HEK293 (cell line): Measurements from ENCODE around the gene HAUS6.
A peak's percentile ranks its signal among the peaks of the same experiment; 100 is the strongest.

Experiments used
- CTCF ChIA-PET: fragments of 350-600 bp; formaldehyde crosslinking; extraction: SDS; loops from one replicate; lab custom pipeline; 2021; ENCODE audit warnings: antibody characterized with exemption; lab: Yijun Ruan, JAX
- POLR2A ChIA-PET: fragments of 300-600 bp; formaldehyde crosslinking; extraction: SDS; loops from one replicate; lab custom pipeline; 2020; ENCODE audit warnings: antibody characterized with exemption, inconsistent platforms; lab: Yijun Ruan, JAX
- H3K27ac ChIP-seq: fragments of 200-500 bp; sonication (Bioruptor generic); 2 replicates; pipeline ENCODE4 v1.5.1; 2014; ENCODE audit warnings: low read depth, low read length, control low read depth, inconsistent platforms; ENCODE audit errors: extremely low read depth
- H3K36me3 ChIP-seq, 2 experiments: fragments of 200-500 bp in 1 of 2; sonication (Bioruptor generic) in 1 of 2; 1 replicate in 1 of 2; 2 replicates in 1 of 2; pipeline ENCODE4 v1.5.1; 2014 to 2017; ENCODE audit warnings: inconsistent platforms in 2 of 2, low read length in 2 of 2; ENCODE audit not compliant: control insufficient read depth in 2 of 2, insufficient read depth in 1 of 2
- H3K4me1 ChIP-seq: fragments of 200-500 bp; sonication (Bioruptor generic); 2 replicates; pipeline ENCODE4 v1.5.1; 2014; ENCODE audit warnings: mild to moderate bottlenecking, low read length, inconsistent platforms; ENCODE audit not compliant: control insufficient read depth, insufficient read depth
- H3K4me3 ChIP-seq: 2 replicates; pipeline ENCODE4 v1.5.1; 2011; ENCODE audit warnings: low read depth, mild to moderate bottlenecking, control low read depth, low read length, moderate library complexity
- H3K9me3 ChIP-seq: fragments of 200-500 bp; sonication (Bioruptor generic); 2 replicates; pipeline ENCODE4 v1.5.1; 2014; ENCODE audit warnings: low read depth, low read length, inconsistent platforms; ENCODE audit not compliant: control insufficient read depth, insufficient read depth
- OSR2 ChIP-seq: fragments of 450-650 bp; formaldehyde crosslinking; IDR thresholded peaks from 2 replicates; pipeline ENCODE4 v1.5.1; 2016; ENCODE audit warnings: missing biosample characterization, missing genetic modification characterization
- ZNF211 ChIP-seq: fragments of 450-650 bp; formaldehyde crosslinking; IDR thresholded peaks from 2 replicates; pipeline ENCODE4 v1.5.1; 2016; ENCODE audit warnings: low read depth, missing biosample characterization, missing genetic modification characterization
- ZNF324 ChIP-seq: fragments of 450-650 bp; formaldehyde crosslinking; IDR thresholded peaks from 2 replicates; pipeline ENCODE4 v1.5.1; 2016; ENCODE audit warnings: missing biosample characterization, missing genetic modification characterization
- ZNF37A ChIP-seq: fragments of 450-650 bp; IDR thresholded peaks from 2 replicates; pipeline ENCODE4 v1.5.1; 2018; ENCODE audit warnings: missing biosample characterization, missing genetic modification characterization
- ZNF473 ChIP-seq: fragments of 450-650 bp; formaldehyde crosslinking; IDR thresholded peaks from 2 replicates; pipeline ENCODE4 v1.5.1; 2017; ENCODE audit warnings: missing biosample characterization, missing genetic modification characterization
- ZNF600 ChIP-seq: fragments of 450-650 bp; formaldehyde crosslinking; IDR thresholded peaks from 2 replicates; pipeline ENCODE4 v1.5.1; 2016; ENCODE audit warnings: missing biosample characterization, missing genetic modification characterization
- ZSCAN16 ChIP-seq: fragments of 450-650 bp; formaldehyde crosslinking; IDR thresholded peaks from 2 replicates; pipeline ENCODE4 v1.5.1; 2016; ENCODE audit warnings: missing biosample characterization, missing genetic modification characterization
- TF ChIP-seq, protein P1 (sequence below): fragments of 450-650 bp; formaldehyde crosslinking; conservative IDR thresholded peaks from 2 replicates; pipeline ENCODE4 v1.5.1; 2016; ENCODE audit warnings: low read depth, missing biosample characterization, missing genetic modification characterization
- TF ChIP-seq, protein P2 (sequence below): fragments of 450-650 bp; formaldehyde crosslinking; IDR thresholded peaks from 2 replicates; pipeline ENCODE4 v1.5.1; 2016; ENCODE audit warnings: missing biosample characterization, missing genetic modification characterization
- TF ChIP-seq, protein P3 (sequence below): fragments of 450-650 bp; formaldehyde crosslinking; IDR thresholded peaks from 2 replicates; pipeline ENCODE4 v1.5.1; 2017; ENCODE audit warnings: missing biosample characterization, mild to moderate bottlenecking, missing genetic modification characterization, moderate library complexity
- TF ChIP-seq, protein P4 (sequence below): fragments of 450-650 bp; formaldehyde crosslinking; IDR thresholded peaks from 2 replicates; pipeline ENCODE4 v1.5.1; 2016; ENCODE audit warnings: missing biosample characterization, missing genetic modification characterization, low read depth
- TF ChIP-seq, protein P5 (sequence below): fragments of 450-650 bp; formaldehyde crosslinking; IDR thresholded peaks from 2 replicates; pipeline ENCODE4 v1.5.1; 2017; ENCODE audit warnings: missing biosample characterization, missing genetic modification characterization
- TF ChIP-seq, protein P6 (sequence below): fragments of 450-650 bp; formaldehyde crosslinking; IDR thresholded peaks from 2 replicates; pipeline ENCODE4 v1.5.1; 2017; ENCODE audit warnings: missing biosample characterization, missing genetic modification characterization

HAUS6 gene

DNA sequence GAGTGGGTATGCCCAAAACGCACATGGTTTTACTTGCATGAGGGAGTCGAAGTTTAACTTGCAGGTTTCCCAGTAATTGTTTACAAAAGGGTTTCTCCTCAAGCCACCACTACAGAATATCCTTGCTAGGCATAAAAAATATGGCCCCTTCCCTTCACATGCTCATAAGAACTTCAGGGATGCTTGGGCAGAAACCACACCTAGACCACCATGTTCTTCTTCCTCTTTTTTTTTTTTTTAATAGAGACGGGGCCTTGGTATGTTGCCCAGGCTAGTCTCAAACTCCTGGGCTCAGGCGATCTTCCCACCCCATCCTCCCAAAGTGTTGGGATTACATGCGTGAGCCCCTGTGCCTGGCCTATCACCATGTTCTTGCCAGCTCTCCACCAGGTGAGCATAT, 43.2 kb upstream of the HAUS6 start (continued):
- TF ChIP-seq, protein P1, sequence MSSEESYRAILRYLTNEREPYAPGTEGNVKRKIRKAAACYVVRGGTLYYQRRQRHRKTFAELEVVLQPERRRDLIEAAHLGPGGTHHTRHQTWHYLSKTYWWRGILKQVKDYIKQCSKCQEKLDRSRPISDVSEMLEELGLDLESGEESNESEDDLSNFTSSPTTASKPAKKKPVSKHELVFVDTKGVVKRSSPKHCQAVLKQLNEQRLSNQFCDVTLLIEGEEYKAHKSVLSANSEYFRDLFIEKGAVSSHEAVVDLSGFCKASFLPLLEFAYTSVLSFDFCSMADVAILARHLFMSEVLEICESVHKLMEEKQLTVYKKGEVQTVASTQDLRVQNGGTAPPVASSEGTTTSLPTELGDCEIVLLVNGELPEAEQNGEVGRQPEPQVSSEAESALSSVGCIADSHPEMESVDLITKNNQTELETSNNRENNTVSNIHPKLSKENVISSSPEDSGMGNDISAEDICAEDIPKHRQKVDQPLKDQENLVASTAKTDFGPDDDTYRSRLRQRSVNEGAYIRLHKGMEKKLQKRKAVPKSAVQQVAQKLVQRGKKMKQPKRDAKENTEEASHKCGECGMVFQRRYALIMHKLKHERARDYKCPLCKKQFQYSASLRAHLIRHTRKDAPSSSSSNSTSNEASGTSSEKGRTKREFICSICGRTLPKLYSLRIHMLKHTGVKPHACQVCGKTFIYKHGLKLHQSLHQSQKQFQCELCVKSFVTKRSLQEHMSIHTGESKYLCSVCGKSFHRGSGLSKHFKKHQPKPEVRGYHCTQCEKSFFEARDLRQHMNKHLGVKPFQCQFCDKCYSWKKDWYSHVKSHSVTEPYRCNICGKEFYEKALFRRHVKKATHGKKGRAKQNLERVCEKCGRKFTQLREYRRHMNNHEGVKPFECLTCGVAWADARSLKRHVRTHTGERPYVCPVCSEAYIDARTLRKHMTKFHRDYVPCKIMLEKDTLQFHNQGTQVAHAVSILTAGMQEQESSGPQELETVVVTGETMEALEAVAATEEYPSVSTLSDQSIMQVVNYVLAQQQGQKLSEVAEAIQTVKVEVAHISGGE (tag by site-specific recombination) = no peak
- TF ChIP-seq ZSCAN16 (tag by site-specific recombination) = no peak
- TF ChIP-seq ZNF324 (tag by site-specific recombination) = no peak

DNA sequence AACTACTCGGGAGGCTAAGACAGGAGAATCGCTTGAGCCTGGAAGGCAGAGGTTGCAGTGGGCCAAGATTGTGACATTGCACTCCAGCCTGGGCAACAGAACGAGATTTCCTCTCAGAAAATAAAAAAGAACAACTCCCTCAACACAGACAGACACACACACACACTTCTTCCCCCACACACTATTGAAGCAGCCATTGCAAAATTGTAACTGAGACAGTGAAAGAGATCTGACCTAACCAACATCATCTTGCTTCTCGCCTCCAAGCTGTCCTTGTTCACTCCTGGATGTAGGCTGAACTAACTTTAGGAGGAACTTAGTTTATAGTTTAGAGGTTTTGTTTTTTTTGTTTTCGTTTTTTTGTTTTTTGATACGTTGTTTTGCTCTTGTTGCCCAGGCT, 37.6 kb upstream of the HAUS6 start:
- POLR2A ChIA-PET = interaction anchor here (0.6 kb wide), 1 partner anchor 100 kb away, joined by 3 read pairs; no protein-coding TSS in a partner anchor
- no peaks in the 10 kb centered on the region for H3K9me3 ChIP-seq
- H3K27ac ChIP-seq = no peak overlapping the region
- no peak for TF ChIP-seq ZNF37A
- TF ChIP-seq, protein P2, sequence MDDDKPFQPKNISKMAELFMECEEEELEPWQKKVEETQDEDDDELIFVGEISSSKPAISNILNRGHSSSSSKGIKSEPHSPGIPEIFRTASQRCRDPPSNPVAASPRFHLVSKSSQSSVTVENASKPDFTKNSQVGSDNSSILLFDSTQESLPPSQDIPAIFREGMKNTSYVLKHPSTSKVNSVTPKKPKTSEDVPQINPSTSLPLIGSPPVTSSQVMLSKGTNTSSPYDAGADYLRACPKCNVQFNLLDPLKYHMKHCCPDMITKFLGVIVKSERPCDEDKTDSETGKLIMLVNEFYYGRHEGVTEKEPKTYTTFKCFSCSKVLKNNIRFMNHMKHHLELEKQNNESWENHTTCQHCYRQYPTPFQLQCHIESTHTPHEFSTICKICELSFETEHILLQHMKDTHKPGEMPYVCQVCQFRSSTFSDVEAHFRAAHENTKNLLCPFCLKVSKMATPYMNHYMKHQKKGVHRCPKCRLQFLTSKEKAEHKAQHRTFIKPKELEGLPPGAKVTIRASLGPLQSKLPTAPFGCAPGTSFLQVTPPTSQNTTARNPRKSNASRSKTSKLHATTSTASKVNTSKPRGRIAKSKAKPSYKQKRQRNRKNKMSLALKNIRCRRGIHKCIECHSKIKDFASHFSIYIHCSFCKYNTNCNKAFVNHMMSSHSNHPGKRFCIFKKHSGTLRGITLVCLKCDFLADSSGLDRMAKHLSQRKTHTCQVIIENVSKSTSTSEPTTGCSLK (tag by site-specific recombination) = no peak
- TF ChIP-seq, protein P3, sequence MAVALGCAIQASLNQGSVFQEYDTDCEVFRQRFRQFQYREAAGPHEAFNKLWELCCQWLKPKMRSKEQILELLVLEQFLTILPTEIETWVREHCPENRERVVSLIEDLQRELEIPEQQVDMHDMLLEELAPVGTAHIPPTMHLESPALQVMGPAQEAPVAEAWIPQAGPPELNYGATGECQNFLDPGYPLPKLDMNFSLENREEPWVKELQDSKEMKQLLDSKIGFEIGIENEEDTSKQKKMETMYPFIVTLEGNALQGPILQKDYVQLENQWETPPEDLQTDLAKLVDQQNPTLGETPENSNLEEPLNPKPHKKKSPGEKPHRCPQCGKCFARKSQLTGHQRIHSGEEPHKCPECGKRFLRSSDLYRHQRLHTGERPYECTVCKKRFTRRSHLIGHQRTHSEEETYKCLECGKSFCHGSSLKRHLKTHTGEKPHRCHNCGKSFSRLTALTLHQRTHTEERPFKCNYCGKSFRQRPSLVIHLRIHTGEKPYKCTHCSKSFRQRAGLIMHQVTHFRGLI (tag by site-specific recombination) = no peak
- TF ChIP-seq ZNF473 (tag by site-specific recombination) = no peak
- TF ChIP-seq ZNF600 (tag by site-specific recombination) = no peak
- TF ChIP-seq, protein P4, sequence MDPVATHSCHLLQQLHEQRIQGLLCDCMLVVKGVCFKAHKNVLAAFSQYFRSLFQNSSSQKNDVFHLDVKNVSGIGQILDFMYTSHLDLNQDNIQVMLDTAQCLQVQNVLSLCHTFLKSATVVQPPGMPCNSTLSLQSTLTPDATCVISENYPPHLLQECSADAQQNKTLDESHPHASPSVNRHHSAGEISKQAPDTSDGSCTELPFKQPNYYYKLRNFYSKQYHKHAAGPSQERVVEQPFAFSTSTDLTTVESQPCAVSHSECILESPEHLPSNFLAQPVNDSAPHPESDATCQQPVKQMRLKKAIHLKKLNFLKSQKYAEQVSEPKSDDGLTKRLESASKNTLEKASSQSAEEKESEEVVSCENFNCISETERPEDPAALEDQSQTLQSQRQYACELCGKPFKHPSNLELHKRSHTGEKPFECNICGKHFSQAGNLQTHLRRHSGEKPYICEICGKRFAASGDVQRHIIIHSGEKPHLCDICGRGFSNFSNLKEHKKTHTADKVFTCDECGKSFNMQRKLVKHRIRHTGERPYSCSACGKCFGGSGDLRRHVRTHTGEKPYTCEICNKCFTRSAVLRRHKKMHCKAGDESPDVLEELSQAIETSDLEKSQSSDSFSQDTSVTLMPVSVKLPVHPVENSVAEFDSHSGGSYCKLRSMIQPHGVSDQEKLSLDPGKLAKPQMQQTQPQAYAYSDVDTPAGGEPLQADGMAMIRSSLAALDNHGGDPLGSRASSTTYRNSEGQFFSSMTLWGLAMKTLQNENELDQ (tag by site-specific recombination) = no peak
- H3K4me3 ChIP-seq = no peak overlapping the region
- H3K4me1 ChIP-seq = 0 out of 2 replicates have a peak, but pooled peaks cover 3% of the 10 kb centered on the region
- no peaks in the 10 kb centered on the region for H3K36me3 ChIP-seq
- CTCF ChIA-PET = interaction anchor here (1.5 kb wide), 1 partner anchor 34 kb away, joined by 7 read pairs; no protein-coding TSS in a partner anchor

DNA sequence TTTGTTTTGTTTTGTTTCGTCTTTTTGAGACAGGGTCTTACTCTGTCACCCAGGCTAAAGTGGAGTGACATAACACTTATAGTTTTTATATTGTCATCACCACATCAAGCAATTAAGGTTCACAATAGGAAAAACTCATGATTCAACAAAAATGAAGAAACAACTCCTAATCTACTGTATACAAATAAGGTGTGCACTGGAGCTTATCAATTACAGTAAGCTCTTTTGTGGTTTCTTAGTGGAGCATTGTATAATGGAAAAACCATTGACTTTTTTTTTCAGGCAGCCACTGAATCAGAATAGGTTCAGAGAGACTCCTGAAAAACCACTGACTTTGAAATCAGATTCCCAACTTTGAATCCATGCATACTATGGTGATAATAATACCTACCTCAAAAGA, 35.4 kb upstream of the HAUS6 start:
- no peak for TF ChIP-seq ZNF211 (tag by site-specific recombination)
- TF ChIP-seq, protein P5, sequence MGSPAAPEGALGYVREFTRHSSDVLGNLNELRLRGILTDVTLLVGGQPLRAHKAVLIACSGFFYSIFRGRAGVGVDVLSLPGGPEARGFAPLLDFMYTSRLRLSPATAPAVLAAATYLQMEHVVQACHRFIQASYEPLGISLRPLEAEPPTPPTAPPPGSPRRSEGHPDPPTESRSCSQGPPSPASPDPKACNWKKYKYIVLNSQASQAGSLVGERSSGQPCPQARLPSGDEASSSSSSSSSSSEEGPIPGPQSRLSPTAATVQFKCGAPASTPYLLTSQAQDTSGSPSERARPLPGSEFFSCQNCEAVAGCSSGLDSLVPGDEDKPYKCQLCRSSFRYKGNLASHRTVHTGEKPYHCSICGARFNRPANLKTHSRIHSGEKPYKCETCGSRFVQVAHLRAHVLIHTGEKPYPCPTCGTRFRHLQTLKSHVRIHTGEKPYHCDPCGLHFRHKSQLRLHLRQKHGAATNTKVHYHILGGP (tag by site-specific recombination) = no peak
- TF ChIP-seq, protein P6, sequence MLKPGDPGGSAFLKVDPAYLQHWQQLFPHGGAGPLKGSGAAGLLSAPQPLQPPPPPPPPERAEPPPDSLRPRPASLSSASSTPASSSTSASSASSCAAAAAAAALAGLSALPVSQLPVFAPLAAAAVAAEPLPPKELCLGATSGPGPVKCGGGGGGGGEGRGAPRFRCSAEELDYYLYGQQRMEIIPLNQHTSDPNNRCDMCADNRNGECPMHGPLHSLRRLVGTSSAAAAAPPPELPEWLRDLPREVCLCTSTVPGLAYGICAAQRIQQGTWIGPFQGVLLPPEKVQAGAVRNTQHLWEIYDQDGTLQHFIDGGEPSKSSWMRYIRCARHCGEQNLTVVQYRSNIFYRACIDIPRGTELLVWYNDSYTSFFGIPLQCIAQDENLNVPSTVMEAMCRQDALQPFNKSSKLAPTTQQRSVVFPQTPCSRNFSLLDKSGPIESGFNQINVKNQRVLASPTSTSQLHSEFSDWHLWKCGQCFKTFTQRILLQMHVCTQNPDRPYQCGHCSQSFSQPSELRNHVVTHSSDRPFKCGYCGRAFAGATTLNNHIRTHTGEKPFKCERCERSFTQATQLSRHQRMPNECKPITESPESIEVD = peak; percentile 77
- peak; percentile 19; the same call in 1 of the 2 replicates for TF ChIP-seq OSR2 (tag by site-specific recombination)
- no peaks in the 10 kb centered on the region for H3K36me3 ChIP-seq
- 0 out of 2 replicates have a peak, but pooled peaks cover 3% of the 10 kb centered on the region for H3K4me1 ChIP-seq
- POLR2A ChIA-PET = no interaction called here
- H3K9me3 ChIP-seq = no peaks in the 10 kb centered on the region
- H3K27ac ChIP-seq = no peak overlapping the region
- CTCF ChIA-PET = interaction anchor here (0.6 kb wide), 1 partner anchor 15 kb away, joined by 3 read pairs; no protein-coding TSS in a partner anchor
- H3K4me3 ChIP-seq = no peak overlapping the region
